Measurements from ENCODE around the gene KIN. TPM values are rescaled to one million over a fixed set of nuclear protein-coding genes. Genes with fewer than 3 reads are reported as not detected.

KIN gene
- total RNA-seq, 4 donors from 2014 or later = 7.1 to 12.8 (median 10.4) TPM

DNA sequence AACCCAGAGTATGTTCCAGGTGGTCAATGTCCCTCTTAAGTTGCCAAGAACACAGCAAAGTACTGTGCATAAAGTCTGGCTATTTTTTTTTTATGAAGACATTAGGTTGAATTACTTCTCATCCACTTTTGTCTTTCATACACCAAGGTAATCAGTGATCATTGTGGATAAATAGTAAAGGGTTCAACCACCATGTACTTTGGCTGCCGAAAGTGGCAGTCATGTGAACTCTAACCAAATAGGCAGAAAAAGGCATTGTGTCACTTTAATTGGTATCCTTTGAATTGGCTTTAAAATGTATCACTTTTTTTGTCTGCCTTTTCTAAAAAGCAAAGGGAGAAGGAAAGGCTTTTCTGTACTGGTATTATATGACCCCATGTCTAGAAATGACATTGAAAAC, 77.3 kb downstream of the KIN start:
- Histone ChIP-seq H3K27ac (no peak overlapping the region), H3K4me1 (no peaks in the 10 kb centered on the region), H3K36me3 (no peaks in the 10 kb centered on the region), H3K9me3 (no peaks in the 10 kb centered on the region), H3K4me3 (no peak overlapping the region), H3K27me3 (peaks cover 11% of the 10 kb centered on the region)
- WGBS, 2 donors (ENCODE audit: low coverage in 1 of 2) = 57 to 75% methylated on average over 1 of the region's 1 CpG
- no peak for TF ChIP-seq POLR2A (IDR thresholded peaks at IDR 0.05)
- no peak for TF ChIP-seq EP300 (IDR thresholded peaks at IDR 0.05)
- TF ChIP-seq, protein P1, sequence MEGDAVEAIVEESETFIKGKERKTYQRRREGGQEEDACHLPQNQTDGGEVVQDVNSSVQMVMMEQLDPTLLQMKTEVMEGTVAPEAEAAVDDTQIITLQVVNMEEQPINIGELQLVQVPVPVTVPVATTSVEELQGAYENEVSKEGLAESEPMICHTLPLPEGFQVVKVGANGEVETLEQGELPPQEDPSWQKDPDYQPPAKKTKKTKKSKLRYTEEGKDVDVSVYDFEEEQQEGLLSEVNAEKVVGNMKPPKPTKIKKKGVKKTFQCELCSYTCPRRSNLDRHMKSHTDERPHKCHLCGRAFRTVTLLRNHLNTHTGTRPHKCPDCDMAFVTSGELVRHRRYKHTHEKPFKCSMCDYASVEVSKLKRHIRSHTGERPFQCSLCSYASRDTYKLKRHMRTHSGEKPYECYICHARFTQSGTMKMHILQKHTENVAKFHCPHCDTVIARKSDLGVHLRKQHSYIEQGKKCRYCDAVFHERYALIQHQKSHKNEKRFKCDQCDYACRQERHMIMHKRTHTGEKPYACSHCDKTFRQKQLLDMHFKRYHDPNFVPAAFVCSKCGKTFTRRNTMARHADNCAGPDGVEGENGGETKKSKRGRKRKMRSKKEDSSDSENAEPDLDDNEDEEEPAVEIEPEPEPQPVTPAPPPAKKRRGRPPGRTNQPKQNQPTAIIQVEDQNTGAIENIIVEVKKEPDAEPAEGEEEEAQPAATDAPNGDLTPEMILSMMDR (IDR thresholded peaks at IDR 0.05) = no peak
- TF ChIP-seq POLR2AphosphoS5 (IDR thresholded peaks at IDR 0.05) = no peak
- no peak for ATAC-seq

DNA sequence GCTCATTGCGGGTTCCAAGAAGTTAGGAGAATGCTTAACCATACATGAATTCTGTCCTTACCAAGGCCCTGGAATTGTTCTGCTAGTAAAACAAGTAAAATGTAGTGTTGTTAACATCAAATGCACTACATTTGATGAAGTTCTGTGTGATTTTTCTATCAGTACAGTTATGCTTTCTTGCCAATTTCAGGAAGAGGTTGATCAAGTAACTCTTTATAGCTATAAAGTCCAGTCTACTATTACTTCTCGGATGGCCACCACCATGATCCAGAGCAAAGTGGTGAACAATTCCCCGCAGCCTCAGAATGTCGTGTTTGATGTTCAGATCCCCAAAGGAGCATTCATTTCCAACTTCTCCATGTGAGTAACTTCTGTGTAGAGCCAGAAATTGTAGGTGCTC, 79.0 kb downstream of the KIN start:
- H3K4me3 ChIP-seq = no peak overlapping the region
- H3K9me3 ChIP-seq = no peaks in the 10 kb centered on the region
- no peak overlapping the region for H3K27ac ChIP-seq
- no peak for ATAC-seq
- H3K27me3 ChIP-seq = peaks cover 20% of the 10 kb centered on the region
- 88 to 100% methylated on average over 4 of the region's 4 CpGs for WGBS, 2 donors (ENCODE audit: low coverage in 1 of 2)
- TF ChIP-seq POLR2A (IDR thresholded peaks at IDR 0.05) = no peak
- TF ChIP-seq EP300 (IDR thresholded peaks at IDR 0.05) = no peak
- TF ChIP-seq, protein P1 (IDR thresholded peaks at IDR 0.05) = no peak
- no peak for TF ChIP-seq POLR2AphosphoS5 (IDR thresholded peaks at IDR 0.05)
- no peaks in the 10 kb centered on the region for H3K4me1 ChIP-seq
- no peaks in the 10 kb centered on the region for H3K36me3 ChIP-seq

GRCh38 chr10:7707858-7708622, 79.8 kb downstream of the KIN start:
- peaks cover 27% of the 10 kb centered on the region for H3K27me3 ChIP-seq
- ATAC-seq = no peak
- H3K4me3 ChIP-seq = no peak overlapping the region
- H3K36me3 ChIP-seq = no peaks in the 10 kb centered on the region
- H3K4me1 ChIP-seq = no peaks in the 10 kb centered on the region
- H3K27ac ChIP-seq = no peak overlapping the region
- H3K9me3 ChIP-seq = no peaks in the 10 kb centered on the region
- TF ChIP-seq POLR2AphosphoS5 (IDR thresholded peaks at IDR 0.05) (no peak), POLR2A (IDR thresholded peaks at IDR 0.05) (no peak), EP300 (IDR thresholded peaks at IDR 0.05) (no peak)
- 89 to 90% methylated on average over 3 of the region's 5 CpGs for WGBS, 2 donors (ENCODE audit: low coverage in 1 of 2)

GRCh38 chr10:7707102-7707501, 80.7 kb downstream of the KIN start:
- H3K27me3 ChIP-seq = peaks cover 35% of the 10 kb centered on the region
- H3K27ac ChIP-seq = no peak overlapping the region
- 68 to 70% methylated on average over 4 of the region's 4 CpGs for WGBS, 2 donors (ENCODE audit: low coverage in 1 of 2)
- H3K4me1 ChIP-seq = no peaks in the 10 kb centered on the region
- TF ChIP-seq POLR2A (IDR thresholded peaks at IDR 0.05) (no peak), POLR2AphosphoS5 (IDR thresholded peaks at IDR 0.05) (no peak), EP300 (IDR thresholded peaks at IDR 0.05) (no peak)
- TF ChIP-seq, protein P1 (IDR thresholded peaks at IDR 0.05) = no peak
- H3K4me3 ChIP-seq = no peak overlapping the region
- no peaks in the 10 kb centered on the region for H3K9me3 ChIP-seq
- ATAC-seq = no peak
- H3K36me3 ChIP-seq = no peaks in the 10 kb centered on the region

DNA sequence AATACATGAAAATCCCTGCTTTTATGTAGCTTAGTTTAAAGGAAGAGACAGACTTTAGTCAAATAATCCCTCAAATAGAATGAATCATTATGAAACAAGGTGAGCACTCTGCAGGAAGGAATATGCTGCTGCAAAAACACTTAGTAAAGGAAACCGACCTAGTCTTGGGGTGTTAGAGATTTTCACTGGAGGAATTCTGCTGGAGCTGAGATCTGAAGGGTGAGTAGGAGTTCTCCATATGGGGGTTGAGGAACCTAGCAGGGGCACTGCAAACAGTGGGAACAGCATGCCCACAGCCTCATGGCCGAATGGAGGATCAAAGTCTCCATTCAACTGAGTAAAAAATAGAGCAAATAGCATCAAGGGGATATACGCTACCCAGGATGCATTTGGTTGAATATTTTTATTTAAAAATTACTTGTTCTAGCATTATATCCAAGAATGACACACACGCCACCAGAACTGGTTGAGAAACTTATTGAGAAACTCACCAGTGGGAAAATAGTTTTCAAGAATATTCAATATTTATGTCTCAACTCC, 81.2 kb downstream of the KIN start:
- ATAC-seq = no peak
- no peak for TF ChIP-seq POLR2A (IDR thresholded peaks at IDR 0.05)
- Histone ChIP-seq H3K4me3 (no peak overlapping the region), H3K36me3 (no peaks in the 10 kb centered on the region), H3K4me1 (no peaks in the 10 kb centered on the region), H3K27ac (no peak overlapping the region), H3K9me3 (no peaks in the 10 kb centered on the region), H3K27me3 (peaks cover 40% of the 10 kb centered on the region)
- 82 to 97% methylated on average over 3 to 4 of the region's 4 CpGs for WGBS, 2 donors (ENCODE audit: low coverage in 1 of 2)

DNA sequence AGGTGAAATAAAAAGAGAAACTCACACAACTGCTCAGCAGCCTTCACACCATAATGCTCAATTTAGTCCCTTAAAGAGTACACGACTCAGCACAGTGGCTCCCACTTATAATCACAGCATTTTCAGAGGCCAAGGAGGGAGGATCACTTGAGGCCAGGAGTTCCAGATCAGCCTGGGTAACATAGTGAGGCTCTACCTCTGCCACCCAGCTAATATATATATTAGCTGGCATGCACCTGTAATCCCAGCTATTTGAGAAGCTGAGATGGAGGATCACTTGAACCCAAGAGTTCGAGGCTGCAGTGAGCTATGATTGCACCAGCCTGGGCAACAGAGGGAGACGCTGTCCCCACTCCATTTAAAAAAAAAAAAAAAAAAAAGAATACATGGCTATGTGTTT, 82.5 kb downstream of the KIN start:
- TF ChIP-seq, protein P1 (IDR thresholded peaks at IDR 0.05) = no peak
- TF ChIP-seq POLR2A (IDR thresholded peaks at IDR 0.05) (no peak), POLR2AphosphoS5 (IDR thresholded peaks at IDR 0.05) (no peak), EP300 (IDR thresholded peaks at IDR 0.05) (no peak)
- Histone ChIP-seq H3K36me3 (no peaks in the 10 kb centered on the region), H3K9me3 (no peaks in the 10 kb centered on the region), H3K4me3 (no peak overlapping the region), H3K27ac (no peak overlapping the region), H3K4me1 (no peaks in the 10 kb centered on the region), H3K27me3 (peaks cover 49% of the 10 kb centered on the region)
- 71 to 83% methylated on average over 1 of the region's 3 CpGs for WGBS, 2 donors (ENCODE audit: low coverage in 1 of 2)
- no peak for ATAC-seq

All from gastroesophageal sphincter (tissue), 4 donors.